ENCODE results near the gene POGLUT3. TPM values are rescaled to one million over a fixed set of nuclear protein-coding genes. Genes with fewer than 3 reads are reported as not detected.

POGLUT3 gene
- total and polyA plus RNA-seq, 9 of the 15 experiments (the other 6 are each of a cell fraction or from before 2014, with no cell fraction given): 4.6 to 29.7 (median 17.8) TPM

GRCh38 chr11:108498046-108498815 is at the start of gene POGLUT3 (continued):
- no peak for TF ChIP-seq ZNF609 (CRISPR knock-in tag; IDR thresholded peaks at IDR 0.05; ENCODE audit: borderline replicate concordance)
- no peak for TF ChIP-seq HOXB6 (CRISPR knock-in tag; IDR thresholded peaks at IDR 0.05; ENCODE audit: borderline replicate concordance)
- TF ChIP-seq ZNF3 (CRISPR knock-in tag; IDR thresholded peaks at IDR 0.05): no peak
- TF ChIP-seq NEUROD1 (IDR thresholded peaks at IDR 0.05; ENCODE audit: borderline replicate concordance, low read depth, low read length, partially characterized antibody): peak; percentile 41
- peak in 1 of 2 experiments; percentile 86; a peak in 2 of 4 replicates for TF ChIP-seq MAZ (CRISPR knock-in tag; conservative IDR thresholded peaks at IDR 0.05 in 1 of 2, IDR thresholded peaks at IDR 0.05 in 1 of 2)
- peak; percentile 84; the same call in 1 of the 2 replicates for TF ChIP-seq ARID4B (CRISPR knock-in tag; IDR thresholded peaks at IDR 0.05)
- TF ChIP-seq ERF (CRISPR knock-in tag; IDR thresholded peaks at IDR 0.05): peak; percentile 12; the same call in 1 of the 2 replicates
- peak; percentile 0; the same call in 1 of the 2 replicates for TF ChIP-seq ATF6 (CRISPR knock-in tag; IDR thresholded peaks at IDR 0.05)
- TF ChIP-seq RBFOX2 (IDR thresholded peaks at IDR 0.05; ENCODE audit: low read depth, low read length): peak; percentile 97
- TF ChIP-seq PHF20 (IDR thresholded peaks at IDR 0.05; ENCODE audit: partially characterized antibody): no peak
- TF ChIP-seq NONO (IDR thresholded peaks at IDR 0.05; ENCODE audit: low read depth in 2 of 2, low read length in 1 of 2): peak; percentile 66 to 89
- no peak for TF ChIP-seq POLR3G (IDR thresholded peaks at IDR 0.05; ENCODE audit: extremely low read depth, insufficient read length, insufficient replicate concordance)

All from K562 (cell line).